ENCODE measurements around the gene CFAP299.
"Not testable (repeated sequence)": the region's sequence is repeated elsewhere in the genome, so short reads cannot be mapped to it uniquely, and the experiment has no call there.

Gene CFAP299

DNA sequence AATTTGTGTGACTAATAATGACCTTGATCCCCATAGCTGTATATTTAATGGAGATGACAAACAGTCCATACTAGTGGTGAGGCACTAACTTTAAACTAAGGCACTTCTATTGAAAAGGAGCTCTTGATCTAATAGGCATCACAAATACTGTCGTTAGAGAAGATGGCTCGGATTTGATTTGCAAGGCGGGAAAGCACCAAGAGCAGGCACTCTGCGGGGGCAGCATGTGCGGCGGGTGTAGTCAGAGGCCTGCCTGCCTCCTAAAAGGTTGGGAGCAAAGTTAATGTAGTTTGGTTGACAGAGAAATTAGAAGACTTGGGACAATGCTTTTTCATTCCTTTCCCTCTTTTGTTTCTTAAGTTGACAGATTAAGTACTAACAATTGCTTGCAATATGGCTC is 278.8 kb downstream of the CFAP299 start:
- no peak for DNase-seq

DNA sequence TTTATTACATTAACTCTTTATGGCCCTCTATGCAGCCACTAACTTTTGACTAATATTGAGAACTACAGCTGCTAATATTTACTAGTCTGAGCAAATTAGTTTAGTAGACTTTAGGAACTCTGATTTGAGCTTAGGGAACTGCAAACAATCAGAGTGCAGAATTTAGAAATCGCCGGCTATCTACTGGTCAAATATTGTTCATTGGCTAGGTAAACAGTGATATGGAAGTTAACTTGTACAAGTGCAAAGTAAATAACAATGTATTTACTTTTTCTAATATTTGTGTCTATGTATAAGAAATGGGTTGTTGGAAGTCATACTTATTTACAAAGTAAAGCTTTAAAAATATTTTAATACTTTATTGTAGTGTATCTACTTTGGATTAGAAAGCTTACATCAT is 279.6 kb downstream of the CFAP299 start:
- no peak for DNase-seq

DNA sequence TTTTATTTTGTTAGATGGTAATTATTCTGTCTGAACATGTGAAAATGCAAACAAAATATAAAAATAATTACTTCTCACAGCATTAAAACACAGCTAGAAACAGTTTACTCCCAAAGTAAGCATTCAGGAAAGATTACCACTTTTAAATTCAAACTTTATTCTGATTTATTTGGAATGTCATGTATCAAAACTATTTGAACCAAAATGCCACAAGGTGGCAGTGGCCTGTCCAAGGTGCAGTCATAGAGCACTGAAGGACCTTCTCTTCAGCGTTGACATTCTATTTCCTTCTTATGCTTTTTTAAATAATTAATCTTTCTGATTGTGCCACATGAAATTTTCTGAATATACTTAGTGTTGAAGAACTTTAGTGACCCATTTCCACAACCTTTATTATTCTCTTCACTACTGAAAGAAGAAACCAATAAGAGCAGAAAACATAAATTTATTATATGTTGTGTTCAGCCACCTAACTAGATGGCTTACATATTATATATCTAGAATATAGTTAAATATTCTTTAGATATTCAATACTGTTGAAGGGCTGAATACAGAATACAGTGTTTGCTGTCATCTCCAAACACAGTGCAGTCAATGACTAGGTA is 283.6 kb downstream of the CFAP299 start:
- DNase-seq, result no peak

DNA sequence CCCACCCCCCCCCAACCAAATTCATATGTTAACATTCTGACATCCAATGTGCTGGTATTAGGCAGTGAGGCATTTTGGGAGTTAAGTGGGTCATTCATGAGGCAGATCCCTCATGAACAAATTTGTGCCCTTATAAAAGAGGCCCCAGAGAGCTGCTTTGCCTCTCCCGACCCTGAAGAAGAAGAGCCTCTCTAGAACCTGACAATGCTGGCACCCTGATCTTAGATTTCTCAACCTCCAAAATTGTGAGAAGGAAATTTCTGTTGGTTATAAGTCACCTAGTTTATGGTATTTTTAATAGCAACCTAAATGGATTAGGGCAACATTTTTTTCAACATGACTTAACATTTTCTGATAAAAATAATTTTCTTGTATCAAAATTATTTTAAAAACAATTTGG is 296.3 kb downstream of the CFAP299 start:
- DNase-seq, result no peak

DNA sequence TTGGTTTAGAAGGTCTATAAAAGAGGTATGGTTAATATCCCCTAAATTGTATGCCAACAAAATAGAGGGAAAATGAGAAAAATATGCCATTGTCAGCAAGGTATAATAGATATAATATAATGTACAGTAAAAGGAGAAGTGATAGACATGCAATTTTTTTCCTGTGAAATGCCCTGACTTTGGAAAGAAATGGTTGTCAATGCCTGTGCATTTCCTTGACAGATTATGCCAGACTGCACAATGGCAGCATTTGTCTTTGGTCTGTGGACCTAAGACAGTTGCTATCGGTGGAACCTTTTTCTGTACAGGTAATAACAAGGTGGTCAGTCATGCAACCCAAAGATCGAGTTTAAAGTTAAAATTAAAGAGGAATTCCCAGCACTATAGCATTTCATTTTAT is 301.7 kb downstream of the CFAP299 start:
- DNase-seq, result no peak

DNA sequence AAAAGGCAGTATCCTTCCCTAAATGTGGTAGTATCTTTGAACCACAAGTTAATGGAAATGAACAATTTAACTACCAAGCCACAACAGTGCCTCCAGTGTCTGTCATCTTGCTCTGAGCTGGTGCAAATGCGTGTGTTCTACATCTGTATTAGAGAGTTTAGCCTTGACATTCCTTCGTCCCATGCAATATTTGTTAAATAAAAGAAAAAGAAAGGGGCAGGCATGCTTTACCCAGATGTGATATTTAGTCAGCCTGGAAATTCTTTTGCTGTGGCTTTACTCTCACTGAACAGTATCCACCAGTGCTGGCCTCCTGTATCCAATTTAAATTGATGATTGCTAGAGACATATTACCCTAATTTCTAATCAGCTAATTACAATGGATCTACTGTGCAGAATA is 310.5 kb downstream of the CFAP299 start:
- no peak for DNase-seq

DNA sequence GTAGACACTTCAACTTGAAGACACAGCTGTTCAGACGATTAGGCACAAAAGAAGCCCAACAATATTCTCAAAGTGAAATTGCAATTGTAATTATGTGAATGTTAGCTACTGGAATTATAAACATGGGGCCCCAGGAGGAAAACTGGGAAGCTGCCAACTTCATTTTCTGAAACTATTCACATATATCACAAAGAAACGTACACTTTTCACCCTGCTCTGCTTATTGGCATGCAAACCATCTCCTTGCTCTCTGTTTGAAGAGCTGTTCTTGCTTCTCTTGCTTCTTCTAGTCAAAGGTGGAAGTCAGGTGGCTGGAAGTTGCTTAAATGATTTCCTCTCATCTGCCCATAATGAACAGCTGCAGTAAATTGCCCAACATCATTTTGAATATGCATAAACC is 320.1 kb downstream of the CFAP299 start:
- no peak for DNase-seq

DNA sequence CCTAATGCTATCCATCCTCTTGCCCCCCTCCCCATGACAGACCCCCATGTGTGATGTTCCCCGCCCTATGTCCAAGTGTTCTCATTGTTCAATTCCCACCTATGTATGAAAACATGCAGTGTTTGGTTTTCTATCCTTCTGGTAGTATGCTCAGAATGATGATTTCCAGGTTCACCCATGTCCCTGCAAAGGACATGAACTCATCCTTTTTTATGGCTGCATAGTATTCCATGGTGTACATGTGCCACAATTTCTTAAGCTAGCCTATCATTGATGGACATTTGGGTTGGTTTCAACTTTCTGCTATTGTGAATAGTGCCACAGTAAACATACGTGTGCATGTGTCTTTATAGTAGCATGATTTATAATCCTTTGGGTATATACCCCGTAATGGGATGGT is 334.6 kb downstream of the CFAP299 start:
- not testable (repeated sequence) for DNase-seq

DNA sequence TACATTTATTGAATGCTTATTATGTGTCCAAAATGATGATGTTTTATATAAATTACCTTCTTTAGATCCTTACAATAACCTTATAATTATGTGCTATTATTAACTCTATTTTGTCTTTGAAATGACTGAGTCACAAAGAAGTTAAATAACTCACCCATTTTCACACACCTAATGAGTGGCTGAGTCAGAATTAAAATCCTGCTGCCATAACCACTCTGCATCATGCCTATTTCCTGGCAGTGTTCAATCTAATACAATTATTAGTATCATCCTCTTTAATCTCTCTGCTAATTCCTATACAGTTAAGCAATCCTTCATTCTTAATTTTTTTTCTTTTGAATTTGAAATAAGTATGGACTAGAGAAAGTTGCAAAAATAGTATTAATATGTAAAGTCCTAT is 342.9 kb downstream of the CFAP299 start:
- DNase-seq, result no peak

DNA sequence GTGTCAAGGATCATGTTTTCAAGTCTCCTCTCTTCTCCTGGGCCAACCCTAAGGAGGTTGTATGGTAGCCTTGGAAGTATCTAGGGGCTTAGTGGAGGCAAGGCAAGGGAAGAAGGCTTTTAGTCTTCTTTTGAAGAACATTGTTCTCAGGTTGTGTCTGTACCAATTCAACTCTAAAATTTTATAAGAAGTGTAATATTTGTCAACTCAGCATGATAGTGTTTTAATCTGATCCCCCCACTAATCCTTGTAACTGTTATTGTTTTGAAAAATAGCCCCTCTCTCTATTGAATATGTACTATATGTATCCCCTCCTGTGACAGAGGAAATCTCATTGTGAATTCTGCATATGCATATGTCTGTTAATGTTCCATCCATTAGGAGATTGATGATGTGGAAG is 345.4 kb downstream of the CFAP299 start:
- no peak for DNase-seq

DNA sequence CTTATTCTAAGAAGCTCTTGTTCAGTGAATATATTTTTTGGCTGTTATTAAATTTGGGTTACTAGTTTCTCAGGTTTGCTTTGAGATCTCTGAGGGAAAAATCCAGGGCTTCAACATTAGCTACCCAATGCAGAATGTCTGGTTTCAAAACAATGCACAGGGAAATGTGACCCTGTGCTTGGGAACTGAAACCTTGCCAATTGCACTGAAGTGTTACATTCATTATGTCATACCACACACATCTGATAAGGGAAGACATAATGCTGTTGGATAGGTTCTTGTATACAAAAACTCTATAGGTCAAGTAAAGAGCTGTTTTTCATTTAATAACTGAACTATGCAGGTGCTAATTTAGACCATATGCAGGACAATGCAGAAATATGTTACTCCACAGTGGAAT is 349.7 kb downstream of the CFAP299 start:
- peak; percentile 11 for DNase-seq

DNA sequence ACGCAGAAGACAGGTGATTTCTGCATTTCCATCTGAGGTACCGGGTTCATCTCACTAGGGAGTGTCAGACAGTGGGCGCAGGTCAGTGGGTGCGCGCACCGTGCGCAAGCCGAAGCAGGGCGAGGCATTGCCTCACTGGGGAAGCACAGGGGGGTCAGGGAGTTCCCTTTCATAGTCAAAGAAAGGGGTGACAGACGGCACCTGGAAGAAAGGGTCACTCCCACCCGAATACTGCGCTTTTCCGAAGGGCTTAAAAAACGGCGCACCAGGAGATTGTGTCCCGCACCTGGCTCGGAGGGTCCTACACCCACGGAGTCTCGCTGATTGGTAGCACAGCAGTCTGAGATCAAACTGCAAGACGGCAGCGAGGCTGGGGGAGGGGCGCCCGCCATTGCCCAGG is 352.2 kb downstream of the CFAP299 start:
- DNase-seq, result not testable (repeated sequence)

DNA sequence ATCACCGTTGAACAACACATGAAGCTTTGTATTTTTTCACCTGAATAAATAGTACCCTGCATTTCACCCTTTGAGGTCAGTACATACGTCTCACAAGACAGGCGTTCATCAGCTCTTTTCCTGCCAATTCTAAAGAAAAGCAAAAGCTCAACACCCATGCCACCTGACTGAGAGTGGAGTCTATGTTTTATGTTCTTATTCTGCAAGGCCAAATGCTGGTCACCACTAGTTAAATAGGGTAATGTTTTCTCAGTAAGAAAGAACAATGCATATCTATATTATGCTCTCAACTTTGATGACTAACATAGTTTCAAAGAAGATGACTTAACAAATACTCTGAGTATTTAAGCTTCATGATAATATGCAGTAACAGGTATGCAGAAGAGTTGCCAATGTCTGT is 358.6 kb downstream of the CFAP299 start:
- no peak for DNase-seq

DNA sequence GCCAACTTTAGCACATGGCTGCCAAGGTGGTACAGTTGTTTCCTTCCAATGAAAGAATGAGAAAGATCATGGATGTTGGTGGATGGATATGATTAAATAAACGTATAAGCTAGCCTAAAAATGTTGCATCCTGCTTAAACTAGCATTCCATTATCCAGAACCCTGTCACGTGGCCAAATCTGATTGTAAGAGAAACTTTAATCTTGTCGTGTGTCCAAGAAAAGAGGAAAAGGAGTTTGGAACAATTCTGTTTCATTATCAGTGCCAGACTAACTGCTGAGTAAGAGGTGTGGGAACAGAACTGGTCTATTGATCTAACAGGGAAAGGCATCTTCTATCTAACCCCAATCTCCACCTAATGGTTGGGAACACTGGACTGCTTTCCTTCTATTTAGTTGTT is 369.8 kb downstream of the CFAP299 start:
- no peak for DNase-seq

DNA sequence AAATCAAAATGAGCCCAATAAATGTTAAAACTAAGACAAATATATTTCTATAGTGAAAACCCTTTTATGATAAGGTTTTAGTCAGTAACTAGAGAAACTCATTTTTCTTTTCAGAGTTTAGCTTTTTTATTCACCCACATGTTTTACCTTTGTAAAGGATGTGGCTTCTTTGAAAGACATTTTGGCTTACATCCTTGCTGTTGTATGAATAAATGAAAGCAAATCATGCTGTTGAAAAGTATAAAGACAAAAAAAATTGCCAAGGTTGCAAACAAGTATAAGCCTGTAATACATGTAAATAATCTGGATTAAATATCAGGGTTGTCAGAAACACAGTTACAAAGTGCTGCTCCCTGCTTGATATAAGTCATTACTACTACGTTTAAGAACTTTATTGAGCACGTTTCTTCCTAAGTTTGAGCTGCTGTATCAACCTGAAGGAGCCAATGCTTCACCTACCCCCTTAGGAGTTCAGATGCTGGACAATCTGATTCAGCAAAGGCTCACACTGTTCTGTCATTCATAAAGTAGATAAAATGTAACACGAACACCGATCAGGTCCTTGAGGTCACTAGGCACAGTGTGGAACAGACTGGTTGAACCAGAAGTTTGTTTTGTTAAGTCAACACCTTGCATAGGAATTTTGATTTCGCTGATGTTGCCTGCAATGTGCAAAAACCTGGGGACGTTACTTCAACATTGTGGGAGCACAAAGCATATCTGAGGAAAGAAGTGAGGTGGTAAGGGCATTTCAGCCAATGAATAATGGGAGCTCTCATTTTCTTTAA is 373.7 kb downstream of the CFAP299 start:
- no peak for DNase-seq

DNA sequence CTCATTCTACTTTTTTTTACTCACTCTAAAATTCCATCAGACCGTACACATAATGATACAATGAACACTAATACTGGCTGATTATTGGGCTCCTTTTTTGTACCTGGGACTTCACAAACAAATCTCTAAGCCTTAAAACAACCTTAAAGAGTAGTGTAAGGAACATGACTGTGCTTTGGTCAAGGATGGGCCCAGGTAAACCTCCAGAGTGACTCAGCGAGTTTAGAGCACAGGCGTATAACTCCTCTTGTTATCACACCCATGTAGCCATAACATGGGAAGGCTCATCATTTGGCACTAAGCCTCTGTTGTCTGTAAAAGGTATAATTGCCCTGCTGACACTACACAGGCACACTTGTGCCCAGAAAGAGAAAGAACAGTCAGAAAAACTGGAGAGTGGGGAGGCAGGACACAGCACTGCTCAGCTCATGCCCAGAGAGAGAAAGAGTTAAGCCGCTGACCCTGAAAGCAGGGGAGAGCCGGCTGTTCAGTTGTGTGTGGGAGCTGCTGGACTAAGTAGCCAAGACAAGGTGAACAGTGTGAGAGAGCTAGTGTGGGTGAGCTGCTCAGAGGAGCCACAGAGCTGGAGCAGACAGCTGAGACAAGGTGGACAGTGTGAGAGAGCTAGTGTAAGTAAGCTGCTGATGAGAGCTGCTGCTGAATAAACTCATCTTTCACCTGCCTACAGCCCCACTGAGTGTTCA is 375.4 kb downstream of the CFAP299 start:
- DNase-seq, result no peak

DNA sequence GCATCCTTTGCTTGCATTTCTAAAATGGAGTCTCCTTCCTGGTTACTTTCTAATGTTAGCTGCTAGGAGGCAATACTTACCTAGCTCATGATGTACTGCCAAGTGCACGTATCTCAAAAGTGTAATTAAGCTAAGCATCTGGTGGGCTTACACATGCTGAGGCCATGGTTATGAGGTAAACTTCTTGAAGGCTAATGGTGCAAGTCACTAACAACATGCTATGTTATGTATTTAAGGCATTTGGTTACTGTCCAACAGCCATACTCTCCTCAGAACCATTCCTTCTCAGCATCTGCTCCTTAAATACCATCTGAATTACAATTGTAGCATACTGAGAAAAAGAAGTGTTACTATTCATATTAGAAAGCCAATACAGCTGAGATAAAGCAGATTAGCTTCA is 376.4 kb downstream of the CFAP299 start:
- DNase-seq, result no peak

DNA sequence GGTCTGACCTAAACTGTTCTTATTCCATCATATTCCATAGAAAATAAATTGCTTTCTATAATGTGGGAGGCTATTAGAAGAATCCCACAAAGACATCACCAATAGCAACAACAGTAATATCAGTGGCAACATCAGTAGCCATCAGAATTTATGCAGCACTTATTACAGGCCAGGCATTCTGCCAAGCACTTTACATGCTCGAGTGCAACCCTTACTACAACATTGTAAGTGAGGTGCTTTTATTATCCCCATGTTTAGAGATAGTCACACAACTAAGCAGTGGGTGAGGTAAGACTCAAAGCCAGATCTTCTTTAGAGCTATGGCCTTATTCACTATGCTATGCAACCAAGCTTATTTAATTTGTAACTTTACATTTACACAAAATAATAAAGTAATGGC is 377.9 kb downstream of the CFAP299 start:
- peak; percentile 52 for DNase-seq

DNA sequence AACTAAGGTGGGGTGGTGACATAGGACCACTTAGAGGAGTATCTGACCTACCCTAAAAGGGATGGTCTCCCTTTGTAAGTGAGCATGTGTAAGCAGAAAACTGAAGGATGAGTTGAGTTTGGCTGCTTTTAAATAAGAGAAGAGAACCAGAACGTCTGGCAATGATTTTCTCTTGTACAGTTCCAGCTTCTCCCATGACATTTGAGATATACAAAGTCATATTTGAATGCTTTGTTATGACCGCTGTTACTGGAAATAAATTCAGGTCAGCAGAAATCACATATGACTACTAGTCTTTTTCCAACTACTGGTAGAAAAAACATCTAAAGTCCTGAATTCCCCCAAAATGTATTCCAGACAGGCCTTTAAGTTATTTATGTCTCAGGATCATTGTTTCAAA is 381.7 kb downstream of the CFAP299 start:
- no peak for DNase-seq

DNA sequence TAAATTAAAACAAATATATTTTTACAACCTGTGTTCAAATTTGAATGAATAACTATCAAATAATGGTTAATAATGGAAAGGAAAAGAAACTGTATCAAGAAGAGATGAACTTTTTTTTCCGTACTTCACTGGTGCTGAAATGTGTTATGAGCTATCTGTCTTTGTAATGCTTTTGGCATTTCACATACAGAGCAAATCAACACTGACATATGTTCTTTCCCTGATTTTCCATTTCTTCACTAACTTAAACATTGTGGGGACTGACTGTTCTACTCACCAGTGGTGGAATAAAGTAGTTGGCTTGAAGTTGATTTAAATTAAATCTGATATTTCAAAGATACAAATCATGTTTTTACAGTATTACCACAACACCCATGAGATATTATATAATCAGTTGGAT is 390.9 kb downstream of the CFAP299 start:
- DNase-seq, result no peak

DNA sequence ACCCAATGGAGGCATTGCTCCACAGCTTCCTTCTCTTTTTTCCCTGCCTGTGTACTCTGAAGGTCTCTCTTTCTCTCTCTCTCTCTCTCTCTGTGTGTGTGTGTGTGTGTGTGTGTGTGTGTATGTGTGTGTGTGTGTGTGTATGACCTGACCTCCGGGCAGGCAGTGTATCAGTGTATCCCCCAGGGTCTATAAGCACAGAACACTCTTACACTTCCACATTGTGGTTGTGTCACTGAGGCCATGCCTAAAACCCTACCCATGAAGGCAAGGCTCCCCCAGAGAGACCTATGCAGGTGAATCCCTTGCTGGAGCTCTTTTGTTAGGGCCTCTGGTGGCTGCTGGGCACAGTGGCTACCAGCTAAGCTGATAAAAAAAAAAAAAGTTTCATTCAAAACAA is 394.6 kb downstream of the CFAP299 start:
- DNase-seq, result no peak

DNA sequence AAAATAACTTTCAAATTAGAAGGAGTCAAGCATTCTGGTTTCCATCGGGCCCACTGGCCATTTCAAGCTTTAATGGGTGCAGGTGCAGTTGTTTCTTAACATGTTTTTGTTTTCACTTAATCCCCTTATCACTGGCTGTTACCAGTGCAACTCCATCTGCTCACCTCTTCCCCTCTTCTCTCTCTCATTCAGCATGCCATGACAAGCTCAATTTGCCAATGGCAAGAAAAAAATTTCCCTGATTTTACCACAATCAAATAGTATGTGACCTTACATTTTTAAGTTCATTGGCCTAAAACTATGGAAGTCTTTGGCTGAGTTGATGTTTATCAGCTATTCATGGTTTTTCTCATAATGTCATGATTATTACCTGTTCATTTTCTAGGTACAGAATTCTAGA is 395.9 kb downstream of the CFAP299 start:
- peak; percentile 35 for DNase-seq

DNA sequence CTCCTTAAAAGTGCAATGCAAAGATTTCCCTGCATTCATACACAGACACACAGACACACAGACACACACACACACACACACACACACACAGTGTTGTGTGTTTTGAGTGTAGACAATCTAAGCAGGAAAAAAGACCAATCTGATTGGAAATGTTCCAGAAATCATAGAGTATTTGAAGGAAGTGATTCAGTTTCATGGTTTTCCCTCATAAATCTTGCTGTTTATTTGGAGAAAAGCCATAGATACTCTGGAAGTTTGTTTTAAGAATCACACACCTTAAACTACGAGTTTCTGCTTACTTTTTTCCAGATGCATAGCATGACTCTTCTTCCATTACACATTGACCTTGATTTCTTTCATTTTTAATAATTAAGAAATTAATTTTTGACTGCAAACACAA is 396.5 kb downstream of the CFAP299 start:
- DNase-seq, result no peak

DNA sequence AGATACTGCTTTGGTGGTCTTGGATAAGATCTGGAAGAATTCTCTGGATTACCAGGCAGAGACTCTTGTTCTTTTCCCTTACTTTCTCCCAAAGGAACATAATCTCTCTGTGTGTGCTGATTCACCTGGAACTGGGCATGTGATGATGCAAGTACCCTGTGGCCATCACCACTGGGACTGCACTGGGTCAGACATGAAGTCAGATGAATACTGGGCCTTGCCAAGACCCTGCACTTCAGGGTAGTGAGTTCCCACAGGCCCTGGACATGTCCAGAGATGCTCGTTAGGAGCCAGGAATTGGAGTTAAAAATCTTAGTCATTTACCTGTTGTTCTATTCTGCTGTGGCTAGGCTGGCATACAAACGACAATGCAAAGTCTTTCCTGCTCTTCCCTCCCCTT is 404.8 kb downstream of the CFAP299 start:
- no peak for DNase-seq

All from NCI-H1105 treated with DMSO at 0.1 percent for 48 hours (cell line).